ENCODE results near the gene CCNY.

DNA sequence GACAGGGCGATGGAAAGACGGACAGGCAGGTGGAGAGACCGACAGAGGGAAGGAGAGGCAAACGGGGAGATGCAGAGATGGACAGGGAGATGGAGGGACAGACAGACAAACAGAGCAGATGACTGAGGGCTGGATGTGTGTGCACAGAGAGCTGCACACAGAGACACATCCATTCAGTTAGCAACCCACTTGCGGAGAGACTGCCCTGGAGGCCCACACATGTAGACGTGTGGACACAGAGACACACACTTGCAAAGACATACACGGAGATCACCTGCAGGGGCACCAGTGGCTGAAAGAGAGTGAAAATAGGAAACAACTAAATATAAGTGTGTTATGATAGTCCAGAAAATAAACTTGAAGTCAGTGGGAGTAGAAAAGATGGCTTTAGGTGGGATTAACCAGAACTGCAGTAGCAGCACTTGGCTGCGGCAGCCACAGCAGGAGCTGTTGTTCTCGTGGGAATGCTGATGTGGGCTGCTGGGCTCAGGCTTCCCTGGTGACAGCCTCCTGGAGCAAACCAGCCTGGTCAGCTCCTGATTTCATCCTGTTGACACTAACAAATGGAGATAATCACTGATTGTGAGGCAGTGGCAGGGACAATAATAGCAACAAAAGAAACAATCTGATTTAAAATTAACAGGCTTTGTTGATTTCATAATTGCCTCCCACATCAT is 134.1 kb downstream of the CCNY start:
- TF ChIP-seq ZNF841 (CRISPR knock-in tag; IDR thresholded peaks at IDR 0.05; ENCODE audit: borderline replicate concordance) = no peak
- TF ChIP-seq POLR2A (IDR thresholded peaks at IDR 0.05; ENCODE audit: insufficient read depth in 1 of 2, low read depth in 2 of 2, low read length in 2 of 2) = no peak
- TF ChIP-seq, protein P1, sequence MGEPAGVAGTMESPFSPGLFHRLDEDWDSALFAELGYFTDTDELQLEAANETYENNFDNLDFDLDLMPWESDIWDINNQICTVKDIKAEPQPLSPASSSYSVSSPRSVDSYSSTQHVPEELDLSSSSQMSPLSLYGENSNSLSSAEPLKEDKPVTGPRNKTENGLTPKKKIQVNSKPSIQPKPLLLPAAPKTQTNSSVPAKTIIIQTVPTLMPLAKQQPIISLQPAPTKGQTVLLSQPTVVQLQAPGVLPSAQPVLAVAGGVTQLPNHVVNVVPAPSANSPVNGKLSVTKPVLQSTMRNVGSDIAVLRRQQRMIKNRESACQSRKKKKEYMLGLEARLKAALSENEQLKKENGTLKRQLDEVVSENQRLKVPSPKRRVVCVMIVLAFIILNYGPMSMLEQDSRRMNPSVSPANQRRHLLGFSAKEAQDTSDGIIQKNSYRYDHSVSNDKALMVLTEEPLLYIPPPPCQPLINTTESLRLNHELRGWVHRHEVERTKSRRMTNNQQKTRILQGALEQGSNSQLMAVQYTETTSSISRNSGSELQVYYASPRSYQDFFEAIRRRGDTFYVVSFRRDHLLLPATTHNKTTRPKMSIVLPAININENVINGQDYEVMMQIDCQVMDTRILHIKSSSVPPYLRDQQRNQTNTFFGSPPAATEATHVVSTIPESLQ (CRISPR knock-in tag; conservative IDR thresholded peaks at IDR 0.05) = no peak
- TF ChIP-seq ZKSCAN8 (CRISPR knock-in tag; IDR thresholded peaks at IDR 0.05; ENCODE audit: borderline replicate concordance) = no peak

All from HepG2 (cell line).